Activated naive CD4-positive, alpha-beta T cell (primary cell): ENCODE measurements around the gene PPP1R14C.

Experiments
- DNase-seq, 4 experiments: peaks; one replicate each; lab custom pipeline; 2025; lab: John Stamatoyannopoulos, UW

PPP1R14C gene

DNA sequence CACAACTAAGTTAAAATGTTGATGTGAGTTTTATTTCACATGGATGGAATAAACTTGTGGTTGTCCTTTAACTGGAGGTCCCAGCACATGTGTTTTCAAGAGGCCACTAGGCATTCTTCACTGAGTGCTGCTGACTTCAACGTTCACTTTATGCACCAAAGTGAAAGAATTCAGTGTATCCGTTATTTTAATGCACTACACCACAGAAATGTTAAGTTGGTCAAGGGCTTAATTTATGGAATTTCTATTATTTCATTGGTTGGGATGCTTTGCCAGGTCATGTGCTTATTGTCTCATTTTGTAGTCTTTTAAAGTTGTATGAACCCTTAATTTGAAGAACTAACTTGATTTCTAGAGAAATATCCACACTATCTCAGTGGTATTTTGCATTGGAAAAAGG is 106.4 kb downstream of the PPP1R14C start:
- no peak for DNase-seq

DNA sequence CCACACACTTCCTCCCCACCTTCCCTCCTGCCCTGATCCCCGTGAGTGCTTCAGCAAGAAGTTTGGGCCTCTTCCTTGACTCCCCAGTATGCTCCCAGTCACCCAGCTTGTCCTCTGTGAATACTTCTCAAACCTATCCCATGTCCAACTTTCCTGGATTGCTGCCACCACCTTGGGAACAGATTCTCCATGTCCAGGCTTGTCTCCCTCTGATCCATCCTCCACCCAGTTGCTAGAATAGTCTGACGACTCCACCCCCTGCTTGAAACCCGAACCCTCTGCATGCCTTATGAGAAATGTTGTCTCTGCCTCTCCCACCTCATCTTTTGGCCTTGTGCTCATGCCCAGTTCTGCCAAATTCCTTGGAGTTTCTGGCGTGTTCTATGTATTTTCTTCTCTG is 108.0 kb downstream of the PPP1R14C start:
- DNase-seq: no peak

DNA sequence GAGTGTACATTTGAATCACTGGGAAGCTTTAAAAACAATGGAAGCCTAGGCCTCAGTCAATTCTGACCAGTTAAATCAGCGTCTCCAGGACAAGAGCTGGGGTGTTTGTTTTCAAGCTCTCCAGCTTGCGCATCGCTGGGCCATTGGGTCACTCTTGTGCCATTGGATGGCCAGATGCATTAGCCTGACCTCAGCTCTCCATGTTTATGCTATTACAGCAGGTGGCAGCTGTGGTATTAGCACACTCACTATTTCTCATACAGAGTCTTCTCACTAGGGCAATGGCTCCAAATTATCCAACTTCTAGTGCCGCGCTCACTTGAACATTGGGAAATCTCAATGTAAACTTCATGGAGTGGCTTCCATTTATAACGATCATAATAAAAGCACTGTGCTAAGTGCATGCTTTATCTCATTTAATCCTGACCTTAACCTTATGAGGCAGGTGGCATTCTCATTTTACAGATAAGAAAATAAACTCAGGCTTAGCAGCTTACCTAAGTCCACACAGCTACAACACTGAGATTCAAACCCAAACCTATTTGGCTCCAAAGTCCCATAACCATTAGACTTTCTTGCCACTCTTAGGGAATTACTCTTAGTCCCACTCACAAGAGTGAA is 108.8 kb downstream of the PPP1R14C start:
- DNase-seq: no peak

DNA sequence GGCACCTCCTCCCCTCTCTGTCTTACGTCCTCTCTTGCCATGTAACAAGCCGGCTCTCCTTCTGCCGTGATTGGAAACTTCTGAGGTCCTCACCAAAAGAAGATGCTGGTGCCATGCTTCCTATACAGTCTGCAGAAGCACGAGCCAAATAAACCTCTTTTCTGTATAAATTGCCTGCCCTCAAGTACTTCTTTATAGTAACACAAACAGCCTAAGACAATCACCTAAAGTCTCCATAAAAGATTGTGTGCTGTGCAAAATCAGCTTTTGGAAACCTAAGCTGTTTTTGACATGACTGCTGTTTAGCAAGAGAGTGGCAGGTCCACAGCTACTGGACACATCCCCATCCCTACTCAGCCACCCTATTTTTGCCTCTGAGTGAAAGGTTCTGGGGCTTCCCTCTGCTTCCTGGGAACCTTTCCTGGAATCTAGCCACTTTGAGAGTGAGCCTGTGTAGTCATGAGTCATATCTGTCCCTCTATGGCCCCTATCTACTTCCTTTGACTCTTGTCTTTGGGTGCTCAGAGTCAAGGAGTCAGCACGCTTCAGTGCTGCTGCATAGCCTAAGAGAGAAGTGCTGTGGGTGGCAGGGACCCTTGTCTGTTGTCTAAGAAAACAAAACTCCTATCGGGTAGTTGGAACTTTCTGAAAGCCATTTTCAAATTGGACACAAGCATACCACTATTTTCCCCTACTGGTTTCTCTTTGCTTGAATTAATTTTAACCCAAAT is 110.0 kb downstream of the PPP1R14C start:
- no peak for DNase-seq

DNA sequence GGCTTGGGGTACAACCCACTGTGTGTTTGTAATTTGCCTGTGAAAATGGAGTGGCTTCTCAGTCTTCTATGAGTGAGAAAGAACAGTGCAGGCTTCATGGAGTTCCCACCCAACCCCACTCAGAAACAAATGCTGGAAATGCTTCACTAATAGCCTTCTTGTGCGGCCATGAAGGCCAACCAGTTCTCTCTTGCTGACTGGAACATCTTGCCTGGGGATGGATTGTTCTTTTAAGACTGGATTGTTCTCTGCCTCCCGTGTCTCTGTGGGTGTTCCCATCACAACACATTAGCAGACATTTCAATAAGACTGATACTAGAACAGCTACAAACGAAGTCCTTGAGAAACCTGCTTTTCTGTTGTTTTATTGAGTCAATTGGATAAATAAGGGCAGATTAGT is 110.6 kb downstream of the PPP1R14C start:
- no peak for DNase-seq

DNA sequence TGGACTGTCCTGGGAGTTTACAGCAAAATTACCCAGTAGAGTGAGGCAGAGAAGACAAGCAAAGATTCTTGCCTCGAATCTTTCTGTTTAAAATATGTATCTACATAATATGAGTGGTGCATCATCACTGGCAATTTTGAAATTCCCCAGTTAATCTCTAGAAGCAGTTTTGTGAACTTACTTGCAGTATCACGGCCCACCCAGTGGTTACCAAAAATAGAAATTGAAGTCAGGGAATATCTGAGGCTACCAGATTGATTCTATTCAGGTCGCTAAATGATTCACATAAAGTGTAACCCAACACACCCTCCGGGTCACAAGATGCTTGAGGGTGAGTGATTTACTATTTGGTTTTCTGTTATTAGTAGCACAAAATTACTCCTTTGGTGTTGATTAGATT is 111.9 kb downstream of the PPP1R14C start:
- DNase-seq: no peak

DNA sequence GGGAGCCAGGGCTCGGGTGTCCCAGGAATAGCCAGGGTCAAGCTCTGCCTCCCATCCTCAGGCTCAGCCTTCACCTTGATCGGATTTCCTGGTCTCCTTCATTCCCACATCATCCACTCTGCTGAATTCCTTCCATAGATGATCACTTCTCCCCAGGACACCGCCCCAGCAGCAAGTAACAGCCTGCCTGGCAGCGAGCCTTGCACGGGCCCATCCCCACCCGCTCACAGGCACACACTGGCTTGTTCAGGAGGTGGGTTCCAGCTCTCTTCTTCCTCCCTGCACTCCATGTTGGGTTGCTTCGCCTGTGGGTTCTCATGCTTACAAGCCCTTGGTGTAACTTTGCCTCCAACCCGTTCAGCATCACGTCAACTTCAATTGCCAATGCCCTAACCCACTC is 113.0 kb downstream of the PPP1R14C start:
- DNase-seq: no peak

DNA sequence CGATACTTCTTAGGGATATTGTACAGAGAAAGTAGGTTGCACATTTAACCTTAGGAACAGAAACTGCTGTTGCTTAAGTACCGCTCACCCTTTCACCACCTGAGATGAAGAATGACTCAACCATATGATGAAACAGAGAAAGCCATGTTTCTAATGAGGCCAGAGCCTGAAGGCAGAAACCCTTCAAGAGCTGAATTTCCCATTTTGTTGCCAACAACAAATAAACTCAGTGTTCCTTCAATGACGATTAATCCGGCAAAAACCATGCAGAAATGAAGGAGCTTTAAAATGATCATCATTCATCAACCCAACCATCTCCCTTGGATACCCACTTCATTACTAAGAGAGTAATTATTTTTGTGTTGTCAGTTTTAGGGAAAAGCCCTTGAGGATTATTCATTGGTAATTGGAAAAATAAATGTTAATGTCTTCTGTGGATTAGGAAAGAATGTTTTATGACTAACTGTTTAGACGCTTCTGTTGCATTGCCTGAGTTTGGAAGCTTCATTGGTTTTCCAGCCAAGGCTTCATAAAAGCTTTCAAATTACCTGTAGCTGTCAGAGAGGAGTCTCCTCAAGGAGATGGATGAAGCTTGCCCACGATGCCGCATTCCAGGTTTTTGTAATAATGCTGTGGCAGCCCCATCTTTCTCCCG is 113.9 kb downstream of the PPP1R14C start:
- no peak for DNase-seq

DNA sequence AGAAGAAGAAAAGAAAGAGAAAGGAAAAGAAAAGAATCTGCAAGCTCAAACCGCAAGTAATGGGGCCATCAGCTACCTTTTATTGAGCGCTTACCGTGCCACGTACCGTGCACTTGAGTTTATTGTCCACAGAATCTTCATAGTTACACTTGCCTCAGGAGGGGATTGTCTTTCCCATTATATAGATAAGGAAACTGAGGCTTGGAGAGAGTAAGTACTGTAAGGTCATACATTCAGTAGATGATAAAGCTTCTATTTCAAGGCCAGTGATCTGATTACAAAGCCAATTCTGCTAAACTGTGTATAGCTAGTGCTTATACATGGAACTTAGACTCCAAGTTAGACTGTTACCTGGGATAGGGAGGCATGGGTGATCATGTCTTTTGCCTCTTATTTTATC is 115.5 kb downstream of the PPP1R14C start:
- no peak for DNase-seq

DNA sequence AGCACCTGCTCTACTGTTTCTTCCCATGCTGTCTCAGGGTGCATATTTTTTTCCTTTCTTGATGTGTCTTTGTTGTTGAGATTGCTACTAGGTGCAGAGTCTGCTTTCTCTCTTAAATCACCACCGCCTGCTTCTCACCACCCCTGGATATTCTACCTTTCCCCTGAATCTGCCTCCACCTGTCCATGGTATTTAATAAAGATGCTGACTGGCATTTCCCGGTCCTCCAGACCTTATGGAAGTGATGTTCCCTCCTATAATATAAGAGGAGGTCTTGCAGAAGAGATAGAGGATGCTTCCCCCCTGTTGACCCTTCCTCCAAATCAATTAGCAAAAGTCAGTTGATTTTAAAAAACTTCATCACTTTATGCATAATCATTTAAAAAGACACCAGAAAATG is 118.1 kb downstream of the PPP1R14C start:
- no peak for DNase-seq

DNA sequence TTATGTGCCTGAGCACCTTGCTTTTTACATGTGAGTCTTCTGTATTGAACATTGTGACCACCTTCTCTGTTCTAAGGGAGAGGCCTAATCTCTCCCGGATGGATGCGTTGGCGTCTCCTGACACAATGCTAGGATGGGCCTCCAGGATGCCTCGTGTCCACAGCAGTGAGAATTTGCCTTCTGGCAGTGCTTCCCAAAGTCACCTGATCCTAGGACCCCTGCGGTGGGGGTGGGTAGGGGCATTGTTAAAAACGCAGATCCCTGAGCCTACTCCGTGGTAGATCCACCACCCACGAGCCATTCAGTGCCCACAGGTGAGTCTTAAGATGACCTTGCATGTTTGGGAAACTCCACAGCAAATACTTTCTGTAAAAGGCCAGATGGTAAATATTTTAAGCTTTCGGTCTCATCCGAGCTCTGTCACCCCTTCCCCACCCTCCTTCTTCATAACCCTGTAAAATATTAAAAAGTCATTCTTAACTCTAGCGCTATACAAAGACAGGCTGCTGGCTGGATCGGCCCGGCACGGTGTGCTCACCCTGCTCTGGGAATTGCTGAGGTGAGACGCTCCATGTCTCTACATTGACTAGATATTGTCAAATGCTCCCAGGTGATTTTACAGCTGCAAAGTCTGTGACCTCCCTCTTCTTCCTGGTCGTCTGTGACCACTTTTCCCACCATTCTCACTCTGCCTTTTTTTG is 119.3 kb downstream of the PPP1R14C start:
- DNase-seq: no peak

DNA sequence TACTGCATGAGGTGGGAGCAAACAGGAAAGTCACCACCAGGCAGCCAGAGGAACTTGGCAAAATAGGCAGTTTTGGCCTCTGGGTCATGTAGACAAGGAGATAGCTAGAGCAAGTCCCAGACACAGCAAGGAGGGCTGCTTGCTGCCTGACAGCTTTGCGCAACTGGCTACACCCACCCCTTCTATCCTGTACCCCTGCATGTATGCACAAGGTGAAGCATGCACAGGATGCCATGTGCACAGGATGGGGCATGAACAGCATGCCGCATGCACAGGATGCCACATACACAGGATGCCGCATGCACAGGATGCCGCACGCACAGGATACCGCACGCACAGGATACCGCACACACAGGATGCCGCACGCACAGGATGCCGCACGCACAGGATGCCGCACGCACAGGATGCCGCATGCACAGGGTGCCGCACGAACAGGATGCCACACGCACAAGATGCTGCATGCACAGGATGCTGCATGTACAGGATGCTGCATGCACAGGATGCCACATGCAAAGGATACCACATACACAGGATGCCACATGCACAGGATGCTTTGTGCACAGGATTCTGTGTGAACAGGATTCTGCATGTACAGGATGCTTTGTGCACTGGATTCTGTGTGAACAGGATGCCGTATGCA is 121.0 kb downstream of the PPP1R14C start:
- no peak for DNase-seq

DNA sequence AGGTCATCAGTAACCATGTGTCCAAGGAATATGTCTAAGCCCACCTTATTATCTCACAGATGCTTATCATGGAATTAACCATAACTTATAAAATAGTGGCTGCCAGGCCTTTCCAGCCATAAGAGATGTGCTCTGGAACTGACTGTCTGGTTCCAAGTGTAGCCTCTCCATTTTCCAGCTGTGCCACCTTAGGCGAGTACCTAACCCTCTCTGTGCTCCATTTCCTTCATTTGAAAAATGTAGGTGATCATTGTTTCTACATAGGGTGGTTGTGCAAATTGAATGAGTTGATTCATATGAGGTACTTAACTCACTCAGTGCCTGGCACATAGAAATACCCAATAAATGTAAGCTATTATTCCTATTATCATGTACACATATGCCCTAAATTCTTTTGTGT is 123.5 kb downstream of the PPP1R14C start:
- no peak for DNase-seq

DNA sequence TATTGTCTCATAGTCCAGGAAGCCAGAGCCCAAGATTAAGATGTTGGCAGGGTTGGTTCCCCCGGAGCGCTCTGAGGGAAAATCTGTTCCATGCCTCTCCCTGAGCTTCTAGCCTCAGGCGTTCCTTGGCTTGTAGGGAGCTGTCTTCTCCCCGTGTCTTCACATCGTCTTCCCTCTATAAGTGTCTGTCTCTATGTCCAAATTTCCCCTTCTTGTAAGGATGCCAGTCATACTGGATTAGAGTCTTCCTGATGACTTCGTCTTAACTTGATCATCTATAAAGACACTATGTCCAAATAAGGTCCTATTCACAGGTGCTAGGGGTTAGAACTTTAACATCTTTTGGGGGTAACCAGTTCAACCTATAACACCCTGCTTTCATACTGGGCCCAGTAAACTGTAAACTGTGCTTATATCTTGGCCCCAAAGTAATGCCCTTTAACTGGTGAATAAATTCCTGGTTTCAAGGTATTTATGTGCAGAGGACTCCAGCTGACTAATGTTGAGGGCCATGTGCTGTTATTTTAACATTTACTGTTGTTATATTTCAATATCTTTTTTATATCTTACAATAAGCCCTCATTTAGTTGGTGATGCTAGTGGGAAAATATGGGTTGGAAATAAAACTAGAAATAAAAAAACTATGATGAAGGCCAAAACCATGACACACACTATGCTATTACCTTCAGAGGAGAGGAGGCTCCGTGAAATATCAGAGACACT is 124.3 kb downstream of the PPP1R14C start:
- no peak for DNase-seq

DNA sequence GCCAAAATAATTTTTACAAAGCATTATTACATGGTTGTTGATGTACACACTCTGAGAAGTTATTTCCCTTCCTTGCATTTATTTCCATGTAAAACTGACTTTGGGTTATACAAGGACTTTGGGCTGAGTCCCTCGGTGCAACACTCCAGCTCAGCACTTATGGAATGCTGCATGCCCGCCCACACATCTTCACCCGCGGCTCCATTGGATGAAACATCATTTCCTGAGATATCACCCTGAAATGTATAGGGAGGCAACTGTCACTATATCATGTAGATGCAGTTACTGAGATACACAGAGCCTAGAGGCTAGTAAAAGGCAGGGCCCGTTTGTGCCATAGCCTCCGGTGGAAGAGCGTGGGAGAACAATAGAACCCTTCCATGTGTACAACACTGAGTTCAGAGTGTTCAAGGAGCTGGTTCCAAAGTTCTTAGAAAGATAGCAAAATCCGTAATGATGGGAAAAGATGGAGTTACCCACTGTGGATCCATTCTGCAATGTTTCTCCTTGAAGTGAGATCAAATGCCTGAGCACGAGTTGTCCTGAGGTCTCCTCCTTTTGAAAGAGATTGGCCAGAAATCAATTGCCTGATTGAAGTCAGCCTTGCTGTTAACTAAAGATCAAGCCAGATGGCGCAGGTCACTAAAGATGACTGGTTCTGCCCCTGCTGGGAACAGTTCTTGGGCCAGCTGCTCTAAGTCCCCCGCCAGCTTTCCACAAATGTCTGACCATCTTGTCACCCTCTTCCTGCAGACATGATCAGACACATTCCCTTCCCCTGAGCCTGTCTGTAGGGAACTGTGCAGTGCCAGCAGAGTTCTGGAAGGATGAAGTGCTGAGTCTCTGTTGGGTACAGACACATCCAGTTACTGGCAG is 125.1 kb downstream of the PPP1R14C start:
- DNase-seq: no peak

DNA sequence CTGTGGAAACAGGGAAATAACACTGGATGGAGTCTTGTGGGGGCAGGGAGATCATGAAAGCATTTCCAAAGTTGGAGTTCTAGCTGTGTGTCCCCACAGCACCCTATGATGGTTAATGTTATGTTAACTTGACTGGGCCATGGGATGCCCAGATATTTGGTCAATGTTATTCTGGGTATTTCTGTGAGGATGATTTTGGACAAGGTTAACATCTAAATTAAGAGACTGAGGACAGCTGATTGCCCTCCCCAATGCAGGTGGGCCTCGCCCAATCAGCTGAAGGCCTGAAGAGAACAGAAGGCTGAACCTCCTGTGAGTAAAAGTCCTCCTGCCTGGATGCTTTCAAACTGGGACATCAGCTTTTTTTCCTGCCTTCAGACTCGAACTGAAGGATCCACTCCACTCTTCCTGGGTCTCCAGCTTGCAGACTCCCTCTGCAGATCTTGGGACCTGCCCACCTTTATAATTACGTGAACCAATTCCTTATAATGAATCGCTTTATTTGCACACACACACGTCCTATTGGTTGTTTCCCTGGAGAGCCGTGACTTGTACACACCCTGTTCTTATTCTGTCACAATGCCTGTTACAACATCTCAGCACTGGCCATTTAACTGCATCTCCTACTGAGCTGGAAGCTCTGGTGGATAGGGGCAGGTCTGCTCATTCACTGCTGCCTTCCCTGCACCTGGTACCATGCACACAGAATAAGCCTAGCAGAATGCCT is 126.4 kb downstream of the PPP1R14C start:
- no peak for DNase-seq

DNA sequence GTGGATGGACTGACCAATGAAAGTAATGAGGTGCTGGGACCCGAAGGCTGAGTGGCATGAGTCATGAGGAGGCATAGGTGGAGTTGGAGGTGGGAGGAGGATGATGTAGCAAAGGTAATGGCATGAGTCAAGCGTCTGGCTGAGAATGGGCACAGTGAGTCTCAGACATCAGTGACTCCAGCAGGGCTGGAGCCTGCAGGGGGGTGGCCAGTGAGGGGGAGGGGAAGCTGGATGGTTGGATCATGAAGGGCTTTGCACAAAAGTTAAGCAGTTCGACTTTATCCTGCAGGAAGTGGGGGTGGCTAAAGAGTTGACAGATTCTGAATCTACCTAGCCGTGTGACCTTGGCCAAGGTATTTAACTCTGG is 127.0 kb downstream of the PPP1R14C start:
- no peak for DNase-seq

DNA sequence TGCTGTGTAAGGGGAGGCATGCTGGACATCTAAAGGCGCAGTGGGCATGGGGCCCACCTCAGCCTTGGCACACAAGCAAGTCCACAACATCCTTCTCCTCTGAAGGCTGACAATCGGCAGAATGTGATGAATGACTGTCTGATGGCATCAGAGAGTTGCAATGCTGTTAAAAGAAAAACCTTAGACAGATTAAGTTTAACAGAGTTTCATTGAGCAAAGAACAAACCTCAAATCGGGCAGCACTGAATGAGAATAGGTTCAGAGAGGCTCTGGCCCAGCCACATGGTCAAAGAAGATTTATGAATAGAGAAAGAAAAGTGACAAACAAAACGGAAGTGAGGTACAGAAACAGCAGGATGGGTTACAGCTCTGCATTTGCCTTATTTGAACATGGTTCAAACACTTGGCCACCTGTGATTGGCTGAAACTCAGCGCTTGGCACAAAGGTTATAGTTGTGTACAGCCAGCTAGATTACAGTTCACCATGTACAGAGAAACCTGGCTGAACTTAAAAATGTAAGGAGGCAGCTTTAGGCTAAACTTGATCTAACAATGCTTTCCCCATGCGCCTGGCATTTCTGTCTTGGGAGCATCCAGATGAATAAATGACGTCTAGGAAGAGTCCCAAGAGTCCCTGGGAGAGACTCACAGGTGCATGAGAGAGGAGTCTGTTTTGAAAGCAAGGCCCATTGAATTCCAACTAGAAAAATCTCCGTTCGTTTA is 127.6 kb downstream of the PPP1R14C start:
- no peak for DNase-seq

DNA sequence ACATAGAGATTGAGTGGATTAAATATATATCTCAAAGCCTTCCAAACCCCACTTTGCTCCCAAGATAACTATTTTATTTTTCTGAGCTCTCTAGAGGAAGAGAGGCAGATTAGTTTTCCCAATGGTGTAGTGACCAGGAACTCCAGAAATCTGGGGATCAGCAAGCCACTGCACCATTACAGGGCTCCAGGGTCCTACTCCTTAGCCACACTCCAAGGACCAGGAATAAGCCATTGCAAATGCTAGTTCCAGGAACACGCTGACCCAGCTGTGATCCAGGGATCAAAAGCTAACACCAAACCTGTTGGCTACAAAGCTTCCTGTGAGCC is 128.3 kb downstream of the PPP1R14C start:
- no peak for DNase-seq
